ENCODE results near the gene ELP2.
A peak's percentile ranks its signal among the peaks of the same experiment; 100 is the strongest.

ELP2 gene

GRCh38 chr18:36142751-36143150, 13.1 kb downstream of the ELP2 start:
- H3K9ac ChIP-seq: no peak overlapping the region
- TF ChIP-seq CTCF (conservative IDR thresholded peaks at IDR 0.05; ENCODE audit: low read depth, low read length): no peak
- no peaks in the 10 kb centered on the region for H3K79me2 ChIP-seq (ENCODE audit: insufficient read depth, low read depth)
- H3K36me3 ChIP-seq (ENCODE audit: insufficient read depth): peaks cover 29% of the 10 kb centered on the region; the same call in 1 of the 2 replicates
- H3K27me3 ChIP-seq (ENCODE audit: insufficient read depth, low read depth): no peaks in the 10 kb centered on the region
- no peak overlapping the region for H3K4me3 ChIP-seq (IDR thresholded peaks at IDR 0.05; ENCODE audit: insufficient read depth, low read depth, low read length)
- no peak overlapping the region for H2AFZ ChIP-seq (ENCODE audit: low read depth)
- H4K20me1 ChIP-seq (ENCODE audit: insufficient read depth): no peaks in the 10 kb centered on the region
- no peak overlapping the region for H3K27ac ChIP-seq
- H3K4me1 ChIP-seq (ENCODE audit: low read depth, poor library complexity, severe bottlenecking): peaks cover 5% of the 10 kb centered on the region
- H3K4me2 ChIP-seq: no peak overlapping the region

GRCh38 chr18:36143391-36143790, 13.7 kb downstream of the ELP2 start:
- H4K20me1 ChIP-seq (ENCODE audit: insufficient read depth): no peaks in the 10 kb centered on the region
- H3K36me3 ChIP-seq (ENCODE audit: insufficient read depth): peaks cover 22% of the 10 kb centered on the region; the same call in 1 of the 2 replicates
- no peak overlapping the region for H2AFZ ChIP-seq (ENCODE audit: low read depth)
- no peak overlapping the region for H3K27ac ChIP-seq
- H3K4me3 ChIP-seq (IDR thresholded peaks at IDR 0.05; ENCODE audit: insufficient read depth, low read depth, low read length): no peak overlapping the region
- no peak overlapping the region for H3K4me2 ChIP-seq
- H3K4me1 ChIP-seq (ENCODE audit: low read depth, poor library complexity, severe bottlenecking): peaks cover 8% of the 10 kb centered on the region
- H3K27me3 ChIP-seq (ENCODE audit: insufficient read depth, low read depth): no peaks in the 10 kb centered on the region
- no peaks in the 10 kb centered on the region for H3K79me2 ChIP-seq (ENCODE audit: insufficient read depth, low read depth)
- no peak overlapping the region for H3K9ac ChIP-seq
- no peak for TF ChIP-seq CTCF (conservative IDR thresholded peaks at IDR 0.05; ENCODE audit: low read depth, low read length)

- Histone ChIP-seq H3K27me3 (ENCODE audit: insufficient read depth, low read depth) (no peaks in the 10 kb centered on the region), H3K4me3 (IDR thresholded peaks at IDR 0.05; ENCODE audit: insufficient read depth, low read depth, low read length) (no peak overlapping the region), H3K4me1 (ENCODE audit: low read depth, poor library complexity, severe bottlenecking) (peaks cover 58% of the 10 kb centered on the region), H3K79me2 (ENCODE audit: insufficient read depth, low read depth) (no peaks in the 10 kb centered on the region), H2AFZ (ENCODE audit: low read depth) (no peak overlapping the region), H3K4me2 (peak overlapping the region; percentile 76), H3K27ac (peak overlapping the region; percentile 49; the same call in 1 of the 2 replicates), H3K9ac (no peak overlapping the region), H3K36me3 (ENCODE audit: insufficient read depth) (peaks cover 3% of the 10 kb centered on the region; the same call in 1 of the 2 replicates), H4K20me1 (ENCODE audit: insufficient read depth) (no peaks in the 10 kb centered on the region)
- TF ChIP-seq CTCF (conservative IDR thresholded peaks at IDR 0.05; ENCODE audit: low read depth, low read length): no peak
These were observed 20.0 kb downstream of the ELP2 start for GRCh38 chr18:36149514-36150289.

GRCh38 chr18:36152781-36153180, 23.1 kb downstream of the ELP2 start:
- no peak for TF ChIP-seq CTCF (conservative IDR thresholded peaks at IDR 0.05; ENCODE audit: low read depth, low read length)
- no peak overlapping the region for H3K9ac ChIP-seq
- H2AFZ ChIP-seq (ENCODE audit: low read depth): no peak overlapping the region
- H3K4me2 ChIP-seq: peak overlapping the region; percentile 55
- H3K27ac ChIP-seq: peak overlapping the region; percentile 18
- H3K27me3 ChIP-seq (ENCODE audit: insufficient read depth, low read depth): no peaks in the 10 kb centered on the region
- no peaks in the 10 kb centered on the region for H4K20me1 ChIP-seq (ENCODE audit: insufficient read depth)
- no peak overlapping the region for H3K4me3 ChIP-seq (IDR thresholded peaks at IDR 0.05; ENCODE audit: insufficient read depth, low read depth, low read length)
- no peaks in the 10 kb centered on the region for H3K79me2 ChIP-seq (ENCODE audit: insufficient read depth, low read depth)
- H3K36me3 ChIP-seq (ENCODE audit: insufficient read depth): 0 out of 2 replicates have a peak, but pooled peaks cover 7% of the 10 kb centered on the region
- peaks cover 58% of the 10 kb centered on the region for H3K4me1 ChIP-seq (ENCODE audit: low read depth, poor library complexity, severe bottlenecking)

Data from KMS-11 (cell line).